HG02642 (cell line): ENCODE results near the gene CRLF3.
"Not testable (repeated sequence)": the region's sequence is repeated elsewhere in the genome, so short reads cannot be mapped to it uniquely, and the experiment has no call there.

ENCODE experiments used
- ATAC-seq: cut with Tn5 transposase; IDR thresholded peaks from one replicate; pipeline ENCODE4 v1.9.1; 2021; ENCODE audit warnings: mild to moderate bottlenecking; ENCODE audit not compliant: unreplicated experiment, poor library complexity

CRLF3 gene

GRCh38 chr17:30816165-30816564 lies 8.3 kb downstream of the CRLF3 start:
- no peak for ATAC-seq

- ATAC-seq = not testable (repeated sequence)
Measured at GRCh38 chr17:30814860-30815259, 9.6 kb downstream of the CRLF3 start.

GRCh38 chr17:30814236-30814635 lies 10.3 kb downstream of the CRLF3 start:
- not testable (repeated sequence) for ATAC-seq

DNA sequence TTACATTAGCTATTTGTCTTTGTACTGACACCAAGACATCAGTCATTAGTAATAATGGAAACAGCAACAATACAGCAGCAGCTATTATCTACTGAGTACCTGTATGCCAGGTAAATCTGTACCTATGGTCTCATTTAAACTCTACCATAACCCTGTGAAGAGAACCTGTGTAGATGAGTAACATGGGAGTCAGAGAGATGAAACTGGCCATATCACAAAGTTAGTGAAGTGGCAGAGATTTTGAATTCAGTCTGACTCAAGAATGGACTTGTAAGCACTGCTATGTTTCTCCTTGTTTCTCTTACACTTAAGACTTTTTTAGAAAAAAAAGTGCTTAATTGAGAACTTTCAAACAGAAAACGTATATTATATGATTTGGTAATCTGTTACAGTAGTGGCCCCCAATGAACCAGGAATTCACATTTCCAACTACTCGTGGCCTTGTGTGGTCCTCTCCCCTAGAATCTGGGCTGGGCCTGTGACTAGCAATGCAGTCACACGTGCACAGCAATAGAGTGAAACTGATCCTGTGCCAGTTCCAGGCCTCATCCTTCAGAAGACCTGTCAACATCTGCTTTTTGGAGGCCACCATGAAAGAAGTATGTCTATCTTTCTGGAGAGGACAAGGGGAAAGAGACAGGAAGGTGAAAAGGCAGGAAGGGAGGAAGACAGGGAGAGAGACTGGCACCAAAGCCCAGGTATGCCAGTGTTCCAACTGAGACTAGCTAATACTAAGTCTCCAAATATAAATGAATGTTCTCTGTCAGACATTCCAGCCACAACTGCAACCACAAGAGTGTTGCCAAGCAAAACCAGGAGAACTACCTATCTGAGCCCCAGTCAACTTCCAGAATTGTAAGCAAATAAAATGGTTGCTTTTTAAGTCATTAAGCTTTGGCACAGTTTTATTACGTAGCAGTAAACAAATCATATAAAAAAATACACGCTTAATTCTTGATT lies 12.0 kb downstream of the CRLF3 start:
- no peak for ATAC-seq

DNA sequence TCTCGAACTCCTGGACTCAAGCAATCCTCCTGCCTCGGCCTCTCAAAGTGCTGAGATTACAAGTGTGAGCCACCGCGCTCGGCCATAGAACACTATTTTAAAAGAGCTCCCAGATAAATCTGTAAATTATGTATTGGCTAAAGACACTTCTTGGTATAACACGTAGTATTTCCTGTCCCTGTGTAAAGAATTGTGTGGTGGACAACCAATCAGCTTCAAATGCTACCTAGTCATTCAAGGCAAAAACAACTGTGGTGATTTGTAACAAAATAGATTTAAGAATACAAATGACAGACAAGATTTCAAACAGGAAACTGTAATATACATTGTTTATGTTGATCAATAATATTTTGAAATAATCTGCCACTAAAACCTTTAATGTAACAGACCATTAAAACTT lies 14.6 kb downstream of the CRLF3 start:
- no peak for ATAC-seq

- peak; percentile 76 for ATAC-seq
Measured at GRCh38 chr17:30808785-30809286, 15.7 kb downstream of the CRLF3 start.

DNA sequence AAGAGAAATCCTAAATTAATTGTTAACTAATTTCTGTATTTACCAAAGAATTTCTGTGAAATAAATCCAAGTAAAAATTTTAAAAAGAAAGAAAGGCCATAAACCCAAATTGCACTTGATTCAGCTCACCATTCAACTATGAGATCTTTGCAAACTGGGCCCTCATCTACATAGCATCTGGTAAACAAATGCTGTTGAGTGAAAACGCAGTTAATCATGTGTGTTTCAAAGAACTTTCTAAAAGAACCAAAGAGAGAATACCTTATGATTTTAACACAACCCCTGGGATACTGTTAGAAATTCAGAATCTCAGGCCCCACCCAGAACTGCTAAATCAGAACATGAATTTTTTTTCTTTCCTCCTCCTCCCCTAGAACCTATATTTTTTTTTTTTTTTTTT lies 16.6 kb downstream of the CRLF3 start:
- no peak for ATAC-seq

- ATAC-seq = no peak
Measured at GRCh38 chr17:30805944-30806456, 18.5 kb downstream of the CRLF3 start.

GRCh38 chr17:30801671-30802070 lies 22.8 kb downstream of the CRLF3 start:
- no peak for ATAC-seq

DNA sequence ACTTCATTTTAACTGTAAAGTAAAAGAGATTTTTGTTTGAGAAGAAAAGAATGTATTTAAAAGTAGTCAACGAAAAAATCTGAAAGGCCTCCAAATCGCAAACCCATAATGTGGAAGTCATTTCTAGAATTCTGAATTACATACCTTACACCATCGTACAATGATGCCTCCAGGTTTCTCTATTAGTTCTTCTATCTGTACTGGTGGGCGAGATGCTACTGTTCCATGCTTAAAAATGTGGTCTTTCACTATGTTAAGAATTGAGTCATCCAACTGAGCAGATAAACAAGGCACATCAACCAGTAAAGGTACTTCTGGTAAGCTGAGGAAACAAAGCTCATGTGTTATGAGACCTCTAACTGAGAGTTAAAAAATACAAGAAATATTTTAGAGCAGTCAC lies 28.5 kb downstream of the CRLF3 start:
- no peak for ATAC-seq

DNA sequence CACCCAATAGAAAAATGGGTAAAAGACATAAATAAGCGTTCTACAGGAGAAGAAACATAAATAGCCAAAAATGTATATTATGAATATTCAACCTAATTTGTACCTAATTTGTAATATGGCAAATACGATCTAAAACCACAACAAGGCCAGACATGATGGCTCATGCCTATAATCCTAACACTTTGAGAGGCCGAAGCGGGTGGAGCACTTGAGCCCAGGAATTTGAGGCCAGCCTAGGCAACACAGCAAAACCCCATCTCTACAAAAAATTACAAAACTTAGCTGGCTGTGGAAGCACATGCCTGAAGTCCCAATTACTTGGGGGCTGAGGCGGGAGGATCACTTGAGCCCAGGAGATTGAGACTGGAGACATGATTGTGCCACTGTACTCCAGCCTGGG lies 30.1 kb downstream of the CRLF3 start:
- ATAC-seq = no peak

DNA sequence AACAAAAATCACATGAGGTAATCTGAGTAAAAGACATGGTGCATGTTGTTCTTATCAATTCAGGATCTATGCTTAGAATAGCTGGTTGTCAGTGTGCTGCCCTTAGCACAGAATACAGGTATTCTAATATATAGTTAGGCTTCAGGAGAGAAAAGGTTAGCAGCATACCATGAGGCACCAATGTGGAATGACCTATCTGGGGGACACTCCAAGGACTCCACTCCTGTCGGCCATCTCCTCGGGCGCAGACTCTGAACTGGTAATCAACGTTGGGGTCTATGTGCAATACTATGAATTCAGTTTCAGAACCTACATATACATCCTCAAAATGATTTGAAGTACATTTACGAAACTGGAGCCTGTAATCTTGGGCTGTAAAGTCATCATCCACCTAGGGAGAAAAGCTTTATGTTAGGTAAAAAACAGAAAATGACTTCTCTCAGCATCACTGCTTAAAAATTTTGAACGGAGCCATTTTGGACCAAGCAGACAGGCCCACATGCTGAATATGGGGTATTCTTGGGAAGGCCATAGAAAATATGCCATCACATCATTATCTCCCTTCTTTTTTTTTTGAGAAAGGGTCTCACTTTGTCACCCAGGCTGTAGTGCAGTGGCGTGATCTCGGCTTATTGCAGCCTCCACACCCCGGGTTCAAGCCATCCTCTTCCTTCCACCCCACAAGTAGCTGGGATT lies 31.1 kb downstream of the CRLF3 start:
- ATAC-seq = no peak

DNA sequence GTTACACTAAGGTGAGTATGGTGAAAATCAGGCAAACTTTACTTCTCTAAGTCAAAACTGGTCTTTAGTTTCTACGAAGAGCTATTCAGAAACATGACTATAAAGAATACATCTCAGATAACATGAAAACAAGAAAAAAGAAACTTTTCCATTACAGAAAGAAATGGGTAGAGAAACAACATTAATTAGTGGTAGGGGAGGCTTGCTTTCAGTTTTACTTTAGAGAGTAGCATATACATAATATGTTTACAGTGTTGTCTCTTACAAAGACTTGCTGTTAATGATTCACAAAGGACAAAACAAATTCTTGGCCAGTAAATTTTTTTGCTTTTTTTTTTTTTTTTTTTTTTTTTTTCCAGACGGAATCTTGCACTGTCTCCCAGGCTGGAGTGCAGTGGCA lies 34.2 kb downstream of the CRLF3 start:
- no peak for ATAC-seq

DNA sequence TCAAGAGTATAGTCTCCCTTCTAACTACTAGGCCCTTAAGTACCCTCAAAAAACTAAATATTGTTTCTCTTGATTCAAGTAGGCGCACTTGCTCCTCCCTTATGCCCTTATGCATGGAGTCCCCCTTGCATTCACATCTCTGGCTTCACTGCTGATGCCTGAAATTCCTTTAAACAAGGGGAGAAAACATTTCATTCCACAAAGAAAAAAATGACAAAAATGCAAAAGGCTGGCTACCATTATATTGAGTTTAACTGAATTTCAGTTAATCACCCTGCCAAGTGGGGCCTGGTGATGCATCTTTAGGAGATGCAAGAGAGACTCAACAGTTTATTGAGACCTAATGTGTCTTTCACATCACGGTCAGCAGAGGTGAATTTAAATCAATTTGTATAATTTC lies 35.6 kb downstream of the CRLF3 start:
- ATAC-seq = no peak

GRCh38 chr17:30782206-30782605 lies 42.3 kb downstream of the CRLF3 start:
- ATAC-seq = no peak

- no peak for ATAC-seq
Measured at GRCh38 chr17:30780343-30780742, 44.1 kb downstream of the CRLF3 start.

- not testable (repeated sequence) for ATAC-seq
Measured at GRCh38 chr17:30768771-30769170, 55.7 kb downstream of the CRLF3 start.

- ATAC-seq = not testable (repeated sequence)
Measured at GRCh38 chr17:30767641-30768404, 56.7 kb downstream of the CRLF3 start.

- ATAC-seq = no peak
Measured at GRCh38 chr17:30761060-30761459, 63.4 kb downstream of the CRLF3 start.

DNA sequence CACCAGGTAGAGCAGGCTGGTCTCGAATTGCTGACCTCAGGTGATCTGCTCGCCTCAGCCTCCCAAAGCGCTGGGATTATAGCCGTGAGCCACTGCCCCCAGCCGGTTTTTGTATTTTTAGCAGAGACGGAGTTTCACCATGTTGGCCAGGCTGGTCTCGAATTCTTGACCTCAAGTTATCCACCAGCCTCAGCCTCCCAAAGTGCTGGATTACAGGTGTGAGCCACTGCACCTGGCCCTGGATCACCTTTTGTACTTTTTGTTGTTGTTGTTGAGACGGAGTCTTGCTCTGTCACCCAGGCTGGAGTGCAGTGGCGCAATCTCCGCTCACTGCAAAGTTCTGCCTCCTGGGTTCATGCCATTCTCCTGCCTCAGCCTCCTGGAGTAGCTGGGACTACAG lies 71.2 kb downstream of the CRLF3 start:
- not testable (repeated sequence) for ATAC-seq
